H9 (cell line): ENCODE results near the gene ANKDD1B. TPM values are rescaled to one million over a fixed set of nuclear protein-coding genes. Genes with fewer than 3 reads are reported as not detected.

Experiments used
- DNase-seq: peaks from one replicate; pipeline ENCODE4 v3.0.0-alpha.2; 2017
- H2AFZ ChIP-seq: one replicate; pipeline ENCODE4 v1.6.1; 2013; ENCODE audit warnings: mild to moderate bottlenecking, low read length, control low read depth, moderate library complexity
- H2AK5ac ChIP-seq: 2 replicates; pipeline ENCODE4 v1.6.1; 2013; ENCODE audit warnings: low read length, control low read depth, mixed read lengths; ENCODE audit not compliant: insufficient read length
- H2BK120ac ChIP-seq: one replicate; pipeline ENCODE4 v1.6.1; 2013; ENCODE audit warnings: low read depth, mild to moderate bottlenecking, low read length, control low read depth, inconsistent platforms; ENCODE audit not compliant: poor library complexity, severe bottlenecking
- H2BK12ac ChIP-seq: 2 replicates; pipeline ENCODE4 v1.6.1; 2013; ENCODE audit warnings: low read length, control low read depth, mixed read lengths, low read depth; ENCODE audit not compliant: insufficient read length
- H2BK15ac ChIP-seq: 2 replicates; pipeline ENCODE4 v1.6.1; 2013; ENCODE audit warnings: low read depth, low read length, control low read depth
- H2BK20ac ChIP-seq: one replicate; pipeline ENCODE4 v1.6.1; 2013; ENCODE audit warnings: low read depth, mild to moderate bottlenecking, low read length, control low read depth, inconsistent platforms; ENCODE audit not compliant: poor library complexity, severe bottlenecking
- H2BK5ac ChIP-seq: 2 replicates; pipeline ENCODE4 v1.6.1; 2013; ENCODE audit warnings: low read length, control low read depth, mixed read lengths; ENCODE audit not compliant: insufficient read length
- H3K14ac ChIP-seq: 2 replicates; pipeline ENCODE4 v1.6.1; 2013; ENCODE audit warnings: low read length, control low read depth; ENCODE audit not compliant: insufficient read depth
- H3K18ac ChIP-seq: 2 replicates; pipeline ENCODE4 v1.6.1; 2013; ENCODE audit warnings: low read depth, mild to moderate bottlenecking, mixed read lengths, low read length, control low read depth; ENCODE audit not compliant: insufficient read length
- H3K23ac ChIP-seq: 2 replicates; pipeline ENCODE4 v1.6.1; 2013; ENCODE audit warnings: low read length, control low read depth, mixed read lengths, low read depth; ENCODE audit not compliant: insufficient read length
- H3K23me2 ChIP-seq: 2 replicates; pipeline ENCODE4 v1.6.1; 2013; ENCODE audit warnings: low read depth, mild to moderate bottlenecking, mixed read lengths, low read length, control low read depth; ENCODE audit not compliant: insufficient read length, poor library complexity, severe bottlenecking
- H3K27ac ChIP-seq: 2 replicates; pipeline ENCODE4 v1.5.1; 2013; ENCODE audit warnings: low read length, control low read depth, mixed read lengths, low read depth; ENCODE audit not compliant: insufficient read length
- H3K27me3 ChIP-seq: 2 replicates; pipeline ENCODE4 v1.6.1; 2013; ENCODE audit warnings: low read length, control low read depth, inconsistent platforms; ENCODE audit not compliant: insufficient read depth
- H3K4ac ChIP-seq: 2 replicates; pipeline ENCODE4 v1.6.1; 2013; ENCODE audit warnings: low read depth, mild to moderate bottlenecking, control low read depth, inconsistent platforms, low read length, moderate library complexity
- H3K4me1 ChIP-seq: 2 replicates; pipeline ENCODE4 v1.6.1; 2013; ENCODE audit warnings: low read length, control low read depth, inconsistent platforms; ENCODE audit not compliant: insufficient read depth
- H3K4me2 ChIP-seq: 2 replicates; pipeline ENCODE4 v1.6.1; 2013; ENCODE audit warnings: low read length, control low read depth, mixed read lengths; ENCODE audit not compliant: insufficient read length, insufficient read depth
- H3K56ac ChIP-seq: 2 replicates; pipeline ENCODE4 v1.6.1; 2013; ENCODE audit warnings: low read depth, mild to moderate bottlenecking, mixed read lengths, low read length, control low read depth; ENCODE audit not compliant: insufficient read length
- H3K79me1 ChIP-seq: 2 replicates; pipeline ENCODE4 v1.6.1; 2013; ENCODE audit warnings: low read depth, mild to moderate bottlenecking, moderate library complexity, low read length, control low read depth, inconsistent platforms; ENCODE audit not compliant: insufficient read depth, poor library complexity, severe bottlenecking
- H3K79me2 ChIP-seq: 2 replicates; pipeline ENCODE4 v1.6.1; 2013; ENCODE audit warnings: low read length, control low read depth, inconsistent platforms; ENCODE audit not compliant: insufficient read depth
- H3K9ac ChIP-seq: 2 replicates; pipeline ENCODE4 v1.6.1; 2013; ENCODE audit warnings: low read length, control low read depth, mixed read lengths; ENCODE audit not compliant: insufficient read length; ENCODE audit errors: extremely low read depth
- H3K9me3 ChIP-seq: one replicate; pipeline ENCODE4 v1.6.1; 2013; ENCODE audit warnings: low read depth, low read length, inconsistent platforms; ENCODE audit not compliant: control insufficient read depth
- H3T11ph ChIP-seq: one replicate; pipeline ENCODE4 v1.6.1; 2013; ENCODE audit warnings: mild to moderate bottlenecking, low read length, control low read depth, inconsistent platforms
- H4K20me1 ChIP-seq: one replicate; pipeline ENCODE4 v1.6.1; 2013; ENCODE audit not compliant: control insufficient read depth, insufficient read length, insufficient read depth
- H4K5ac ChIP-seq: 2 replicates; pipeline ENCODE4 v1.6.1; 2013; ENCODE audit warnings: low read depth, mild to moderate bottlenecking, mixed read lengths, low read length, control low read depth; ENCODE audit not compliant: insufficient read length
- H4K8ac ChIP-seq: replicated peaks from 2 replicates; pipeline ENCODE4 v1.6.1; 2013; ENCODE audit warnings: low read length, control low read depth, mixed read lengths, low read depth; ENCODE audit not compliant: insufficient read length
- H4K91ac ChIP-seq: 2 replicates; pipeline ENCODE4 v1.6.1; 2013; ENCODE audit warnings: low read depth, mild to moderate bottlenecking, moderate library complexity, mixed read lengths, low read length, control low read depth; ENCODE audit not compliant: insufficient read length
- H3K27ac Mint-ChIP-seq, 3 experiments: 2 replicates in 2 of 3; 3 replicates in 1 of 3; pipeline ENCODE4 v1.8.0; 2020 to 2021; ENCODE audit warnings: mixed read lengths in 3 of 3, mild to moderate bottlenecking in 1 of 3, moderate library complexity in 1 of 3
- H3K27me3 Mint-ChIP-seq: 2 replicates; pipeline ENCODE4 v1.8.0; 2021; ENCODE audit warnings: low read depth, mild to moderate bottlenecking, moderate library complexity, mixed read lengths
- H3K36me3 Mint-ChIP-seq, 3 experiments: 2 replicates in 2 of 3; 3 replicates in 1 of 3; pipeline ENCODE4 v1.8.0; 2020 to 2021; ENCODE audit warnings: low read depth in 3 of 3, mixed read lengths in 3 of 3; ENCODE audit not compliant: insufficient read depth in 1 of 3
- H3K4me1 Mint-ChIP-seq, 2 experiments: 2 replicates each; pipeline ENCODE4 v1.8.0; 2020; ENCODE audit warnings: mixed read lengths in 2 of 2
- H3K4me3 Mint-ChIP-seq, 2 experiments: 2 replicates in 1 of 2; 3 replicates in 1 of 2; pipeline ENCODE4 v1.8.0; 2020 to 2021; ENCODE audit warnings: mild to moderate bottlenecking in 2 of 2, mixed read lengths in 2 of 2, moderate library complexity in 1 of 2
- H3K9me3 Mint-ChIP-seq, 2 experiments: 2 replicates in 1 of 2; 3 replicates in 1 of 2; pipeline ENCODE4 v1.8.0; 2020; ENCODE audit warnings: mild to moderate bottlenecking in 2 of 2, mixed read lengths in 2 of 2, moderate library complexity in 1 of 2
- WGBS: extraction: QIAGEN DNeasy Blood & Tissue Kit; methylation state at CpG from one replicate; pipeline ENCODE4 v1.1.7; 2013; ENCODE audit warnings: missing lambda C conversion rate, low lambda C conversion rate, mixed read lengths; ENCODE audit not compliant: insufficient read length; ENCODE audit errors: extremely low coverage; 5-methylcytosine and 5-hydroxymethylcytosine counted together
- total RNA-seq: library from RNA; stranded (reverse); gene quantifications from 2 replicates; pipeline ENCODE4 v1.2.1, GENCODE V29; 2021
- TF ChIP-seq, protein P1 (sequence below): fragments of 200-600 bp; sonication (generic); conservative IDR thresholded peaks from 3 replicates; pipeline ENCODE4 v1.8.0; 2021; ENCODE audit warnings: antibody characterized with exemption, mild to moderate bottlenecking

Gene ANKDD1B
- total RNA-seq, 1 experiment from 2014 or later, result 0.33 TPM

DNA sequence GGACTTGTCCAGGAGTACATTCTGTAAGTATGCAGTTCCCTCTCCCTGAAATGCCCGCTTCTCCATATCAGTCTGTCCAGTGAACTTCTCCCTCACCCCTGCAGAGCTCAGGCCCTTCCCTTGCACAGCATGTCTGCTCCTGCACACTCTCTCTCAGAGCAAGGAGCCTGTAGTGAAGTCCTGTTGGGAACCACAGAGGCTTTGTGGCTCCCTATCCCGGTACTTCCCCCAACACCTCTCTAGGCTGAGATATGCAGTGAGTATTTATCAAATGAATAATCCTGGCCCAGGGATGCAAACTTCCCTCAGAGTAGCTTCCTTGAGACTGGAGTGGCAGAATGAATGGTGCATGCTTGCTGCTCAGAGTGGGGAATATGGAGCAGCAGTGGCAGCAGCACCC is 57.2 kb downstream of the ANKDD1B start:
- no peak overlapping the region for H2AFZ ChIP-seq
- Mint-ChIP-seq H3K36me3 (no peaks in the 10 kb centered on the region), H3K9me3 (no peaks in the 10 kb centered on the region), H3K27me3 (no peaks in the 10 kb centered on the region), H3K4me1 (peaks cover 26% of the 10 kb centered on the region in 2 experiments), H3K27ac (no peak overlapping the region), H3K4me3 (no peak overlapping the region)
- no peak overlapping the region for H3K23ac ChIP-seq
- no peak overlapping the region for H3K4me2 ChIP-seq
- no peak overlapping the region for H2BK20ac ChIP-seq
- no peak overlapping the region for H2BK15ac ChIP-seq
- H4K5ac ChIP-seq, result no peak overlapping the region
- H3K18ac ChIP-seq, result no peak overlapping the region
- no peak overlapping the region for H3K14ac ChIP-seq
- no peak overlapping the region for H2BK5ac ChIP-seq
- H3K9me3 ChIP-seq, result no peaks in the 10 kb centered on the region
- H3K4me1 ChIP-seq, result no peaks in the 10 kb centered on the region
- no peak for DNase-seq
- no peak overlapping the region for H3K56ac ChIP-seq
- no peaks in the 10 kb centered on the region for H3K79me1 ChIP-seq
- TF ChIP-seq, protein P1, sequence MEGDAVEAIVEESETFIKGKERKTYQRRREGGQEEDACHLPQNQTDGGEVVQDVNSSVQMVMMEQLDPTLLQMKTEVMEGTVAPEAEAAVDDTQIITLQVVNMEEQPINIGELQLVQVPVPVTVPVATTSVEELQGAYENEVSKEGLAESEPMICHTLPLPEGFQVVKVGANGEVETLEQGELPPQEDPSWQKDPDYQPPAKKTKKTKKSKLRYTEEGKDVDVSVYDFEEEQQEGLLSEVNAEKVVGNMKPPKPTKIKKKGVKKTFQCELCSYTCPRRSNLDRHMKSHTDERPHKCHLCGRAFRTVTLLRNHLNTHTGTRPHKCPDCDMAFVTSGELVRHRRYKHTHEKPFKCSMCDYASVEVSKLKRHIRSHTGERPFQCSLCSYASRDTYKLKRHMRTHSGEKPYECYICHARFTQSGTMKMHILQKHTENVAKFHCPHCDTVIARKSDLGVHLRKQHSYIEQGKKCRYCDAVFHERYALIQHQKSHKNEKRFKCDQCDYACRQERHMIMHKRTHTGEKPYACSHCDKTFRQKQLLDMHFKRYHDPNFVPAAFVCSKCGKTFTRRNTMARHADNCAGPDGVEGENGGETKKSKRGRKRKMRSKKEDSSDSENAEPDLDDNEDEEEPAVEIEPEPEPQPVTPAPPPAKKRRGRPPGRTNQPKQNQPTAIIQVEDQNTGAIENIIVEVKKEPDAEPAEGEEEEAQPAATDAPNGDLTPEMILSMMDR, result no peak
- WGBS, result no CpG with 5 or more reads among the region's 2 CpGs
- no peak overlapping the region for H2AK5ac ChIP-seq
- no peaks in the 10 kb centered on the region for H3K27me3 ChIP-seq
- no peaks in the 10 kb centered on the region for H3K23me2 ChIP-seq
- no peaks in the 10 kb centered on the region for H4K20me1 ChIP-seq
- no peak overlapping the region for H3K27ac ChIP-seq
- H4K91ac ChIP-seq, result no peak overlapping the region
- no peak overlapping the region for H2BK12ac ChIP-seq
- H2BK120ac ChIP-seq, result no peak overlapping the region
- no peak overlapping the region for H3T11ph ChIP-seq
- H4K8ac ChIP-seq, result no peak overlapping the region
- no peaks in the 10 kb centered on the region for H3K79me2 ChIP-seq
- no peak overlapping the region for H3K4ac ChIP-seq
- H3K9ac ChIP-seq, result no peak overlapping the region
